Neural cell (in vitro differentiated cells): Measurements from ENCODE around the gene CPSF4L. TPM values are rescaled to one million over a fixed set of nuclear protein-coding genes. Genes with fewer than 3 reads are reported as not detected.

ENCODE experiments used
- H2AFZ ChIP-seq: fragments of 200-600, 300-800 bp; sonication (generic), shearing (Covaris generic); 2 replicates; pipeline ENCODE4 v1.6.0; 2014; ENCODE audit warnings: low read depth, mild to moderate bottlenecking, antibody characterized with exemption, low read length, moderate library complexity
- H3F3A ChIP-seq: fragments of 200-600 bp; shearing (Covaris generic); 2 replicates; pipeline ENCODE4 v1.6.1; 2016; ENCODE audit warnings: mild to moderate bottlenecking, moderate library complexity, mixed read lengths, antibody characterized with exemption, low read length; ENCODE audit not compliant: insufficient read depth, poor library complexity, severe bottlenecking
- H3K27ac ChIP-seq: fragments of 200-600, 300-800 bp; sonication (generic), shearing (Covaris generic); 2 replicates; pipeline ENCODE4 v1.5.1; 2014; ENCODE audit warnings: mild to moderate bottlenecking, low read length, moderate library complexity
- H3K27me3 ChIP-seq: fragments of 300-800, 200-600 bp; sonication (generic), shearing (Covaris generic); 2 replicates; pipeline ENCODE4 v1.6.0; 2014; ENCODE audit warnings: mild to moderate bottlenecking, low read depth, low read length, moderate library complexity; ENCODE audit not compliant: insufficient read depth
- H3K36me3 ChIP-seq: fragments of 300-800, 200-600 bp; sonication (generic), shearing (Covaris generic); 2 replicates; pipeline ENCODE4 v1.5.1; 2014; ENCODE audit warnings: mild to moderate bottlenecking, antibody characterized with exemption, low read length, moderate library complexity; ENCODE audit not compliant: insufficient read depth
- H3K4me2 ChIP-seq: fragments of 300-800, 200-600 bp; sonication (generic), shearing (Covaris generic); 2 replicates; pipeline ENCODE4 v1.6.0; 2014; ENCODE audit warnings: mild to moderate bottlenecking, low read length
- H3K4me3 ChIP-seq: fragments of 300-800, 200-600 bp; sonication (generic), shearing (Covaris generic); 2 replicates; pipeline ENCODE4 v1.5.1; 2014; ENCODE audit warnings: mild to moderate bottlenecking, low read length, moderate library complexity
- H3K79me2 ChIP-seq: fragments of 200-600 bp; shearing (Covaris generic); replicated peaks from 2 replicates; pipeline ENCODE4 v1.6.0; 2014; ENCODE audit warnings: mild to moderate bottlenecking, low read length, moderate library complexity; ENCODE audit not compliant: insufficient read depth
- H3K9ac ChIP-seq: fragments of 300-800, 200-600 bp; sonication (generic), shearing (Covaris generic); 2 replicates; pipeline ENCODE4 v1.6.1; 2016; ENCODE audit warnings: mild to moderate bottlenecking, low read length, mixed read lengths
- H3K9me2 ChIP-seq: fragments of 200-600 bp; shearing (Covaris generic); 2 replicates; pipeline ENCODE4 v1.6.1; 2016; ENCODE audit warnings: mild to moderate bottlenecking, low read length, mixed read lengths; ENCODE audit not compliant: insufficient read depth
- H3K9me3 ChIP-seq: fragments of 200-600, 300-800 bp; sonication (generic), shearing (Covaris generic); 2 replicates; pipeline ENCODE4 v1.6.1; 2016; ENCODE audit warnings: mild to moderate bottlenecking, mixed run types, low read length, moderate library complexity, mixed read lengths
- H4K20me1 ChIP-seq: fragments of 200-600 bp; shearing (Covaris generic); 2 replicates; pipeline ENCODE4 v1.6.1; 2016; ENCODE audit warnings: mild to moderate bottlenecking, mixed run types; ENCODE audit not compliant: insufficient read depth
- EP300 ChIP-seq: fragments of 450-650 bp; conservative IDR thresholded peaks from 2 replicates; pipeline ENCODE4 v1.6.1; 2014; ENCODE audit warnings: antibody characterized with exemption, mild to moderate bottlenecking, moderate library complexity; ENCODE audit not compliant: poor library complexity, severe bottlenecking
- EZH2 ChIP-seq: fragments of 200-600, 300-800 bp; shearing (Covaris generic), sonication (generic); IDR thresholded peaks from 2 replicates; pipeline ENCODE4 v1.6.1; 2014; ENCODE audit warnings: antibody characterized with exemption, low read length, borderline replicate concordance, mild to moderate bottlenecking; ENCODE audit not compliant: insufficient read depth, poor library complexity, severe bottlenecking
- MXI1 ChIP-seq: fragments of 450-650 bp; conservative IDR thresholded peaks from 2 replicates; pipeline ENCODE4 v1.6.1; 2014; ENCODE audit warnings: antibody characterized with exemption, mild to moderate bottlenecking; ENCODE audit not compliant: poor library complexity, severe bottlenecking
- POLR2AphosphoS5 ChIP-seq: IDR thresholded peaks from 2 replicates; pipeline ENCODE4 v1.6.1; 2012
- RAD21 ChIP-seq: fragments of 450-650 bp; conservative IDR thresholded peaks from 2 replicates; pipeline ENCODE4 v1.6.1; 2014; ENCODE audit warnings: antibody characterized with exemption, mild to moderate bottlenecking, moderate library complexity
- REST ChIP-seq: IDR thresholded peaks from 2 replicates; pipeline ENCODE4 v1.6.1; 2012; ENCODE audit warnings: borderline replicate concordance
- SMC3 ChIP-seq: fragments of 450-650 bp; conservative IDR thresholded peaks from 2 replicates; pipeline ENCODE4 v1.6.1; 2014; ENCODE audit warnings: antibody characterized with exemption, mild to moderate bottlenecking, moderate library complexity; ENCODE audit not compliant: poor library complexity
- TAF1 ChIP-seq: IDR thresholded peaks from 2 replicates; pipeline ENCODE4 v1.6.1; 2012; ENCODE audit warnings: low read depth
- polyA plus RNA-seq: library from polyadenylated mRNA; depleted of rRNA; stranded (reverse); fragments of >200 nt; gene quantifications from 2 replicates; pipeline ENCODE4 v1.2.3, GENCODE V29; 2014
- TF ChIP-seq, protein P1 (sequence below): fragments of 450-650 bp; IDR thresholded peaks from 2 replicates; pipeline ENCODE4 v1.5.1; 2014; ENCODE audit warnings: antibody characterized with exemption, mild to moderate bottlenecking, moderate library complexity; ENCODE audit not compliant: poor library complexity, severe bottlenecking

The CPSF4L gene
- polyA plus RNA-seq, 1 donor from 2014 or later = not detected

DNA sequence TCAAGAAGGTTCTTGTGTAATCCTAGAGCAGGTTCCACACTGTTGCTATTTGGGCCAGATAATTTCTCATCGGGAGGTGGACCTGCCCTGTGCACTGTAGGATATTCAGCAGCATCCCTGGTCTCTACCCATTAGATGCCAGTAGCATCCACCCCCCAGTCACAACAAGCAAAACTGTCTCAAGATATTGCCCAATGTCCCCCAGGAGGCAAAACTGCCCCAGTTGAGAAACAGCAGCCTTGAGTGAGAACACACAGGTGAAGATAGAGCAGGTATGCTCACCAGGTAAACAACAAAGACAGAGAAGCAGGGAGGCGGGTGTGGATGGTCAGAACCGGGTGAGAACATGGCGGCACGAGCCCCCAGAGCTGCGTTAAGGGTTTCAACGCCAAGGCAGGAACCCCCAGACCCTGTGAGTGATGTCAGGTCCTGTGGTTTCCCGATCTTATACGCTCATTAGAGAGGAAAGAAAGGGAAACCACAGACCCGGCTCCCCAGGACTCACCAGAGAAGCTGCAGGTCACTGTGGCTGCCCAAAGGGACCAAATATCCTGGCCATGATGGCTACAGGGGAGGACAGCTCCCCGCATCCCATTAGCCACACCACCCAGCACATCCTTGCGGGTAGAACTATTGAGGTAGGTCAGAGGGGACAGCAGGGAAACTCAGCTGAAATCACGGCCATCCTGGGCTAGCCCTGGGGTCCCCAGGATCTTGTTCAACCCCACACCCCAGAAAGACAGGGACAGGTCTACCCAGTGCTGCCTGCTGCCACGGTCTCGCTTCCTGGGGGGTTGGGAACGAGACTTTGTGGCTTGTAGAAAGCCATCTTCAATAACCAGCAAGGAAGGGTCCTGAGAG, 28.9 kb upstream of the CPSF4L start:
- no peaks in the 10 kb centered on the region for H3K36me3 ChIP-seq
- H3F3A ChIP-seq = no peaks in the 10 kb centered on the region
- no peak overlapping the region for H3K27ac ChIP-seq
- no peak overlapping the region for H3K4me2 ChIP-seq
- H3K4me3 ChIP-seq = no peak overlapping the region
- H3K27me3 ChIP-seq = no peaks in the 10 kb centered on the region
- TF ChIP-seq REST (no peak), RAD21 (no peak), MXI1 (no peak), POLR2AphosphoS5 (no peak), TAF1 (no peak), EZH2 (no peak), SMC3 (no peak), EP300 (no peak)
- TF ChIP-seq, protein P1, sequence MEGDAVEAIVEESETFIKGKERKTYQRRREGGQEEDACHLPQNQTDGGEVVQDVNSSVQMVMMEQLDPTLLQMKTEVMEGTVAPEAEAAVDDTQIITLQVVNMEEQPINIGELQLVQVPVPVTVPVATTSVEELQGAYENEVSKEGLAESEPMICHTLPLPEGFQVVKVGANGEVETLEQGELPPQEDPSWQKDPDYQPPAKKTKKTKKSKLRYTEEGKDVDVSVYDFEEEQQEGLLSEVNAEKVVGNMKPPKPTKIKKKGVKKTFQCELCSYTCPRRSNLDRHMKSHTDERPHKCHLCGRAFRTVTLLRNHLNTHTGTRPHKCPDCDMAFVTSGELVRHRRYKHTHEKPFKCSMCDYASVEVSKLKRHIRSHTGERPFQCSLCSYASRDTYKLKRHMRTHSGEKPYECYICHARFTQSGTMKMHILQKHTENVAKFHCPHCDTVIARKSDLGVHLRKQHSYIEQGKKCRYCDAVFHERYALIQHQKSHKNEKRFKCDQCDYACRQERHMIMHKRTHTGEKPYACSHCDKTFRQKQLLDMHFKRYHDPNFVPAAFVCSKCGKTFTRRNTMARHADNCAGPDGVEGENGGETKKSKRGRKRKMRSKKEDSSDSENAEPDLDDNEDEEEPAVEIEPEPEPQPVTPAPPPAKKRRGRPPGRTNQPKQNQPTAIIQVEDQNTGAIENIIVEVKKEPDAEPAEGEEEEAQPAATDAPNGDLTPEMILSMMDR = no peak
- H2AFZ ChIP-seq = no peak overlapping the region
- no peak overlapping the region for H3K9ac ChIP-seq
- no peaks in the 10 kb centered on the region for H3K9me2 ChIP-seq
- H3K79me2 ChIP-seq = peaks cover 55% of the 10 kb centered on the region
- H4K20me1 ChIP-seq = no peaks in the 10 kb centered on the region
- H3K9me3 ChIP-seq = no peaks in the 10 kb centered on the region

GRCh38 chr17:73289549-73290254, 28.0 kb upstream of the CPSF4L start:
- Histone ChIP-seq H3K27ac (no peak overlapping the region), H4K20me1 (no peaks in the 10 kb centered on the region)

More at GRCh38 chr17:73289549-73290254, 28.0 kb upstream of the CPSF4L start:
- H3K9ac ChIP-seq = no peak overlapping the region
- H3F3A ChIP-seq = no peaks in the 10 kb centered on the region
- TF ChIP-seq POLR2AphosphoS5 (no peak), MXI1 (no peak), REST (no peak), EZH2 (no peak), SMC3 (no peak), RAD21 (no peak), EP300 (no peak), TAF1 (no peak)
- TF ChIP-seq, protein P1 = no peak
- H3K36me3 ChIP-seq = no peaks in the 10 kb centered on the region
- H3K4me2 ChIP-seq = no peak overlapping the region
- H3K79me2 ChIP-seq = peaks cover 47% of the 10 kb centered on the region
- H3K9me3 ChIP-seq = no peaks in the 10 kb centered on the region
- H3K27me3 ChIP-seq = no peaks in the 10 kb centered on the region
- no peak overlapping the region for H3K4me3 ChIP-seq
- no peaks in the 10 kb centered on the region for H3K9me2 ChIP-seq
- H2AFZ ChIP-seq = no peak overlapping the region
